ENCODE results near the gene MRTFA.
"Not testable (repeated sequence)": the region's sequence is repeated elsewhere in the genome, so short reads cannot be mapped to it uniquely, and the experiment has no call there.

Gene MRTFA

GRCh38 chr22:40406063-40406890 is 230.2 kb downstream of the MRTFA start:
- no peak for DNase-seq

- no peak for DNase-seq
Observed at GRCh38 chr22:40405178-40406062, 231.1 kb downstream of the MRTFA start.

DNA sequence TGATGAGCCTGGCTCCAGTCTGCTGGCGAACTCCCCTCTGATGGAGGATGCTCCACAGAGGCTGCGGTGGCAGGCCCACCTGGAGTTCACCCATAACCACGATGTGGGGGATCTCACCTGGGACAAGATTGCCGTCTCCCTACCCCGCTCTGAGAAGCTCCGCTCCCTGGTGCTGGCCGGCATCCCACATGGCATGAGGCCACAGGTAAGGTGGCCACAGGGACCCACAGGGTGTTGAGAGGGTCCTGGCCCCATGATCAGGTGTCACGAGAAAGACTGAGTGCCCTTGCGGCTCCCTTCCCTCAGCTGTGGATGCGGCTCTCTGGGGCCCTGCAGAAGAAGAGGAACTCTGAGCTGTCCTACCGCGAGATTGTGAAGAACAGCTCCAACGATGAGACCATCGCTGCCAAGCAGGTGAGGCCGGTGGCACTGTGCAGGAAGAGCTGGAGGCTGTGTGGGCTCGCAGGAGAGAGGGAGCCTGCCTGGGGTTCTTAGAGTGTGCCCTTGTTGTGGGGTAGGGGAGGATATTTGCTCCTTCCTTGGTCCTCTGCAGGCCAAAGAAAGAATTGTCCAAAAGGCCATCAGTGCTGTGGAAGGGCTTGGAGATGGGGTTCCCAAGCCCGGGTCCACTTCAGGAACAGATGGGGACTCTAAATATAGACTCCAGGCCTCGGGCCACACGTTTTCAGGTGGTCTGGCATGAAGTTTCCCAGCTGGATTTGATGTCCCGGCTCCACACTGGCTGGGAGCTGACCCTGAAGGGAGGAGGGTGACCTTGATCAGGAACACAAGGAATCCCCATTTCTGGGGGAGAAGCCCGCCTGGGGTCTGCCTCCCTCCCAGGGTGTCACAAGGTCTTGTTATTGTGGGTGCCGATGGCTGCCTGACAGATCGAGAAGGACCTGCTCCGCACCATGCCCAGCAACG is 232.0 kb downstream of the MRTFA start:
- no peak for DNase-seq

GRCh38 chr22:40403651-40404050 is 232.9 kb downstream of the MRTFA start:
- DNase-seq, result no peak

DNA sequence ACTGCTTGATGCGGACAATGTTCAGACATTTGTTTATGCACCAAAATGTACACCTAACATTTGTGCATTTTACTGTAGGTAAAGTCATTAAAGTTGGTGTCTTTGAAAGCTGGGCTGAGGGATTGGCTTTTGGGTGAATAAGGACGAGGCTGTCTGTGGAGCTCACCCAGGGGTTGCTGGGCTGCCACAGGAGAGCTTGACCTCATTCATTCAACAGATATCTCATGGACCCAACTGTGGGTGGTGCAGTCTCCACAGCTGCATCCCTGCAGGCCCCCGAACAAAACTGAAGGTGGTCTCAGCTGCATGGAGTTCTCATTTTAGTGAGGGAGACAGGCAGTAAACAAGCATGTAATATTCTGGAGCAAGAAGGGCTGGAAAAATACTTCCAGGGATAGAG is 233.4 kb downstream of the MRTFA start:
- DNase-seq, result no peak

DNA sequence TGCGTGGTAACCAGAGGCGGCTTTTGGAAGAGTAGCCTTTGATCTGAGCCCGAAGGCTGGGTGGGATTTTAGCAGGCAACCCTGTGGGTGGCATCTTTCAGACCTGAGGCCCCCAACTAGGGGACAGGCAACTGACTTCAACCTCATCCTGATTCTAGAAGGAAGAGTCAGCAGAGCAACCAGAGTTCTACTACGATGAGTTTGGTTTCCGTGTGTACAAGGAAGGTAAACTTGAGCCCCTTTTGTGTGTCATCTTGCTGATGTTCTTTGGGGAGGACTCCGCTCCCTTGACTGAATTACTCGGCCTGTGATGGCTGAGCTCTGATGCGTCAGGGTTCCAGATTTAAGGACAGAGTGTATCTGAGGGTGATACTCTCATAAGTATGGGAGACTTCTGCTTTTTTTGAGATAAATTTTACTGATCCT is 234.5 kb downstream of the MRTFA start:
- no peak for DNase-seq

DNA sequence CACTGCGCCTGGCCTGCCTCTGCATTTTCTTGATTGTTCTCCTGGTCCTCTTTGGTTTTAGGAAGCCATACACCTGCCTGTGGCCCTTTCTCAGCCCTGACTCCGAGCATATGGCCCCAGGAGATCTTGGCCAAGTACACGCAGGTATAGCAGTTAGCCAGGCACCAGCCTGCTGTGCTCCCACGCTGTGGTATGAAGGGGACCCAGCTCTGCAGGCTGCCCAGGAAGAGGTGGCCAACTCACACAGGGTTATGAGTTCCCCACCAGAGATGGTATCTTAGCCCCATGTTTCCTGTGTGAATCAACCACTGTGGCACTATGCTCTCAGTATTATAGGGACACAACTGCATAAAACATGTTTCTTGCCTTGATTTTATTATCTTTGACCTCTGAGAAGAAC is 235.0 kb downstream of the MRTFA start:
- no peak for DNase-seq

- DNase-seq, result no peak
Observed at GRCh38 chr22:40400159-40400558, 236.4 kb downstream of the MRTFA start.

DNA sequence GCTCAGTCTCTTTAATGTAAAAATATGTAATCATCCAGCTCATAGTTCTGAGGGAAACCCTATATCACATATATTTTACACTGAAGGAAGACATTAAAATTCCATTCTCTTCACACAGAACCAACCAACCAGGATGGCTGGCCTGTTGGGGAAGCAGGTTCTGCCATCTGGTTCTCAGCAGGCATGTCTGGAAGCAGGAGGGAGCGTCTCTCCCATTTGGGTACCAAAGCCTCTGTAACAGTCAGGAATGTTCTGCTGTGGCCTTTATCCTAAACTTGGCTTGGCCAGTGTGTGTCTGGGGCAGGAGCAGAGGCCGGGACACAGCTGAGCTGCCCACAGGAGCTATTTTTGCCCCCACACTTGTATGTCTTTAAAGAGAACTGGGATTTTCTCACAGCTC is 236.9 kb downstream of the MRTFA start:
- peak in 1 of 2 experiments; percentile 49 for DNase-seq

DNA sequence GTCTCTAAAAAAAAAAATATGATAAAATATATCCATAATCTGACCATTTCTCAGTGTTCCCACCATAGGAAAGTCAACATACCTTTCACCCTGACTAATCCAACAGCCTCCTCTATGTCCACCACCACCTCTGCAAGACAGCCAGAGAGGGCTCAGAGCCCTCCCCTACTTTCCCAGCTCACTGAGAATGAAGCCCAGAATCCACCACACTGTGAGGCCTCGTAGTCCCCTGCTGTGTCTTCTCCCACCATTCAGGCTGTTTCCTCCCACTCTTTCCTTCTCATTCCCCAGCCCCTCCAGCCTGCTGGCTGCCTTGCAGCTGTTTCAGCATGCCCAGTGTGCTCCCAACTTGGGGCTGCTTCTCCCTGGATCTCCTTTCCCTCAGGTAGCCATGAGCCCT is 239.1 kb downstream of the MRTFA start:
- no peak for DNase-seq

- DNase-seq, result no peak
Observed at GRCh38 chr22:40396882-40397281, 239.6 kb downstream of the MRTFA start.

DNA sequence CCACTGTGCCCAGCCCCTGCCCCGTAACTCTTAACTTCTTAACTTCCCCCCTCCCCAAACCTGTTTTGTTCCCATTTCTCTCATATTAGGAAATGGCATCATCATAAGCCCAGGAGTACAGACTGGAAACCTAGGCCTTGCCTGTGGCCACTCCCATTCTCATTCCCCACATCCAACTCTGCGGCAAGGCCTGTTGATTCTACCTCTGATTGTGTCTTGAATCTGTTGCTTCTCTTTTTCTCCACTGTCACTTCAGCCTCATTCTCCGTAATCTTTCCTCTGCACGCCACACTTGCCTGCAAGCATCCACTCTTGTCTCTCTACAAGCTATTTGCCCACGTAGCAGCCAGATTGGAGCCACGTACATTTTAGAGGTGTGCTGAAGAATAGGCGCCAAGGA is 240.9 kb downstream of the MRTFA start:
- no peak for DNase-seq

DNA sequence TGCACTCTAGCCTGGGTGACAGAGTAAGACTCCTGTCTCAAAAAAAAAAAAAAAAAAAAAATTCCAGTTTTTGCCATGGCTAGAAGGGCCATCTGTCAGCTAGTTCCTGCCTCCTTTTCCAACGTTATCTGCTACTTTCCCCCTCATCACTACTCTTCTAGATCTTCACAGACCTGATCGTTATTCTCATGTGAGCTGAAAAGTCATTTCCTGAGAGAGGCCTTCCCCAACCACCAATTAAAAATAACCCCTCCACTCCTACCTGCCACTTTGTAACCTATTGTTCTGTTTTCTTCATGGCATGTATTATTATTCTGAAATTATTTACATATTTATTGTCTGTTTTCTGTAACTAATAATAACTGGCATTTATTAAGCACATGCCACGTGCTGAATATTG is 241.9 kb downstream of the MRTFA start:
- no peak for DNase-seq

DNA sequence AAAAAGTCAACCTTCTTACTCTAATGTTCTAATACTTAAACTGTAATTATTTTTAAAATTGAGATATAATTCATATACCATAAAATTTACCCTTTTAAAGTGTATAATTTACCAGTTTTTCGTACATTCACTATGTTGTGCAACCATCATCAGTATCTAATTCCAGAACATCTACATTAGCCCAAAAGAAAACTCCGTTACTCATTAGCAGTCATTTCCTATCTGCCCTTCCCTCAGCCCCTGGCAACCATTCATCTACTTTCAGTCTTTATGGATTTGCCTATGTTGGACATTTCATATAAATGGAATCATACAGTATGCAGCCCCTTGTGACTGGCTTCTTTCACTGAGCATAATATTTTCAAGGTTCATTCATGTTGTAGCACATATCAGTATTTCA is 243.9 kb downstream of the MRTFA start:
- DNase-seq, result no peak

DNA sequence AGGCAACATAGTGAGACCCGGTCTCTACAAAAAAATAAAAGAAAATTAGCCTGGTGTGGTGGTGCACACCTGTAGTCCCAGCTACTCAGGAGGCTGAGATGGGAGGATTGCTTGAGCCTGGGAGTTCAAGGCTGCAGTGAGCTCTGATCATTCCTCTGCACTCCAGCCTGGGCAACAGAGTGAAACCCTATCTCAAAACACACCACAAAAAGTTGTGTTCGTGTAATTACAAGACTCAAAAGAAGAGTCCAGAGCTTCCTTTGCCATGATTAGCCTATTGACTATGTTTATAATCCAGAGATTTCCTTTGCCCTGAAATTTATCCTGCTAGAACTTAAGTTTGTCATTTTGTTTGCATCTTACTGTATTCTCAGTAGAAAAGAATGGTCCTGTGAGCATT is 245.1 kb downstream of the MRTFA start:
- no peak for DNase-seq

GRCh38 chr22:40388231-40388630 is 248.3 kb downstream of the MRTFA start:
- DNase-seq, result no peak

DNA sequence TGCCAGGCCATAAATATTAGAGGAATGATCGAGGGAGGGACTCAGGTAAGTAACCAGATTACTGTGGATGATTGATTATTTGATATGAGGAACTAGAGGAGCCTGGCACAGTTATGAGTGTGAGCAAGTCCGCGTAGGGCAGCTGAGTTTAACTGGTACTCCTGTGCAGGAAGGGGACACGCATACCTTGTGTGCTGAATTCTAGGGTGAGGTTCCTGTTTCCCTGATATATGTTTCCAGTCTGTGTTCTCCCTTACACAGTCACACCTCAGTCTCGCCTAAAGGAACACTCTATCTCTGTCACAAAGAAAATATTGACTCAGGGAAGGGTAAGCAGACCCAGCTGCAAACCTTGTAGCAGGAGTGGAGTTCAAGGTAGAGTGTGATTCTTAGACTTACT is 248.8 kb downstream of the MRTFA start:
- no peak for DNase-seq

DNA sequence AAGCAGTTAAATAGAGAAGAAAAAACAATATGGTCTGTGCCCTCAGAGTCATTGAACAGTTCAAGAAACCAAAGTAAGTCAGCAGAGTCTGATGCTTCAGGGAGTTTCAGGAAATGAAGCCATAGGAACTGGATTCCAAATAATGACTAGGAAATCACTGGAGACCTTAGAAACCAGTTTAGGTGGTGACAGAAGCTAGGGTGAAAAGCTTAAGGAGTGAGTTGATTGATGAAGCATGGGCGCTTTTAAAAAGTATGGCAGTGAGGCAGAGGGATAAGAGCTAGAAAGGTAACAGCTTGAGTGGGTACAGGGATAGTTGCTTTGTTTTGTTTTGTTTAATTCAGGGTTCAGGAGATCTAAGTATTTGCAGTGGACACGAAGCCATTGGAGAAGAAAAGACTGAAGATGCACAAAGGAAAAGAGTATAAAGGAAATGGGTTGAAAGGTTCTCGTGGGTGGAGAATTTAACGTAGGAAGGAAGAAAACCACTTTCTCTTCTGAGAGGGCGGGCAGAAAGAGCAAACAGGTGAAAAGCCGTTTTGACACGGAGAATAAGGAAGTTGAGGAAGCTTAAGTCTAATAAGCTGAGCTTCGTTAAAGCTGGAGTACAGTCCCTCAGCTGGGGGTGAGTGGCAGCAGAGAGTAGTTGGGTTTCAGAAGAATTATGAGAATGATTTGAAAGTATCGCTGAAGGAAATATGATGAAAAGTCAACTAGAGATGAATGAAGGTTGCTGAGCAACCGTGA is 251.3 kb downstream of the MRTFA start:
- no peak for DNase-seq

- no peak for DNase-seq
Observed at GRCh38 chr22:40383905-40384304, 252.6 kb downstream of the MRTFA start.

GRCh38 chr22:40381461-40381860 is 255.1 kb downstream of the MRTFA start:
- DNase-seq, result no peak

DNA sequence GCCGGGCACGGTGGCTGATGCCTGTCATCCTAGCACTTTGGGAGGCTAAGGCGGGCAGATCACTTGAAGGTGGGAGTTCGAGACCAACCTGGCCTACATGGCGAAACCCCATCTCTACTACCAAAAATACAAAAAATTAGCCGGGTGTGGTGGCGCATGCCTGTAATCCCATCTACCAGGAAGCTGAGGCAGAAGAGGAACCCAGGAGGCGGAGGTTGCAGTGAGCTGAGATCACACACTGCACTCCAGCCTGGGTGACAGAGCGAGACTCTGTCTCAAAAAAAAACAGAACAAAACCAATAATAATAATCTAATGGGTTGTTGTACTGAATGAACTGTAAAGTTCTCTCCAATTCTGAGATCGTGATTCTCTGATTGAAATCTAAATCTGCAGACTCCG is 258.1 kb downstream of the MRTFA start:
- not testable (repeated sequence) for DNase-seq

- DNase-seq, result no peak
Observed at GRCh38 chr22:40377931-40378330, 258.6 kb downstream of the MRTFA start.

Measured in cerebellar nuclear complex (tissue), 1 donor.